Activated T-cell treated with anti-CD3 and anti-CD28 coated beads, Interleukin-2, amount 50 U/mL, for 24 hours (primary cell): ENCODE data around the gene PAIP2.
A peak's percentile ranks its signal among the peaks of the same experiment; 100 is the strongest.
"Not testable (repeated sequence)": the region's sequence is repeated elsewhere in the genome, so short reads cannot be mapped to it uniquely, and the experiment has no call there.

Experiments used
- DNase-seq: peaks from one replicate; pipeline ENCODE4 v3.0.0-alpha.2; 2020
- H3K27ac Mint-ChIP-seq: 2 replicates; pipeline ENCODE4 v1.8.0; 2020; ENCODE audit warnings: mild to moderate bottlenecking, mixed read lengths
- H3K27me3 Mint-ChIP-seq: 2 replicates; pipeline ENCODE4 v1.8.0; 2020; ENCODE audit warnings: mixed read lengths
- H3K36me3 Mint-ChIP-seq: 2 replicates; pipeline ENCODE4 v1.8.0; 2020; ENCODE audit warnings: low read depth, mixed read lengths
- H3K4me1 Mint-ChIP-seq: 2 replicates; pipeline ENCODE4 v1.8.0; 2020; ENCODE audit warnings: low read depth, mixed read lengths
- H3K4me3 Mint-ChIP-seq: 2 replicates; pipeline ENCODE4 v1.8.0; 2020; ENCODE audit warnings: mild to moderate bottlenecking, moderate library complexity, mixed read lengths
- H3K9me3 Mint-ChIP-seq: 2 replicates; pipeline ENCODE4 v1.8.0; 2020; ENCODE audit warnings: mixed read lengths

Gene PAIP2

GRCh38 chr5:139306197-139306596, 35.5 kb upstream of the PAIP2 start:
- Mint-ChIP-seq H3K4me1 (peaks cover 94% of the 10 kb centered on the region), H3K4me3 (peak overlapping the region; percentile 18), H3K27me3 (no peaks in the 10 kb centered on the region), H3K27ac (peak overlapping the region; percentile 89), H3K9me3 (no peaks in the 10 kb centered on the region), H3K36me3 (peaks cover 69% of the 10 kb centered on the region)
- no peak for DNase-seq

GRCh38 chr5:139306628-139307379, 34.9 kb upstream of the PAIP2 start:
- Mint-ChIP-seq H3K9me3 (no peaks in the 10 kb centered on the region), H3K36me3 (peaks cover 65% of the 10 kb centered on the region), H3K4me1 (peaks cover 91% of the 10 kb centered on the region), H3K27me3 (no peaks in the 10 kb centered on the region), H3K27ac (peak overlapping the region; percentile 89), H3K4me3 (no peak overlapping the region)
- no peak for DNase-seq

- no peaks in the 10 kb centered on the region for H3K9me3 Mint-ChIP-seq
- peaks cover 61% of the 10 kb centered on the region for H3K36me3 Mint-ChIP-seq
- peak overlapping the region; percentile 18 for H3K4me3 Mint-ChIP-seq
- H3K4me1 Mint-ChIP-seq: peaks cover 88% of the 10 kb centered on the region
- no peak for DNase-seq
- peak overlapping the region; percentile 84 for H3K27ac Mint-ChIP-seq
- no peaks in the 10 kb centered on the region for H3K27me3 Mint-ChIP-seq
Measured at GRCh38 chr5:139308797-139309196, 32.9 kb upstream of the PAIP2 start.

GRCh38 chr5:139310715-139311186, 30.9 kb upstream of the PAIP2 start:
- Mint-ChIP-seq H3K36me3 (peaks cover 71% of the 10 kb centered on the region), H3K4me3 (peak overlapping the region; percentile 6), H3K27ac (peak overlapping the region; percentile 84), H3K4me1 (peaks cover 82% of the 10 kb centered on the region)
- DNase-seq, H3K9me3 Mint-ChIP-seq, H3K27me3 Mint-ChIP-seq: not testable (repeated sequence)

- H3K9me3 Mint-ChIP-seq: no peaks in the 10 kb centered on the region
- no peak for DNase-seq
- peak overlapping the region; percentile 74 for H3K27ac Mint-ChIP-seq
- peaks cover 82% of the 10 kb centered on the region for H3K36me3 Mint-ChIP-seq
- H3K4me3 Mint-ChIP-seq: no peak overlapping the region
- no peaks in the 10 kb centered on the region for H3K27me3 Mint-ChIP-seq
- peaks cover 71% of the 10 kb centered on the region for H3K4me1 Mint-ChIP-seq
Measured at GRCh38 chr5:139312075-139312474, 29.6 kb upstream of the PAIP2 start.

GRCh38 chr5:139314276-139314675, 27.4 kb upstream of the PAIP2 start:
- peaks cover 85% of the 10 kb centered on the region for H3K36me3 Mint-ChIP-seq
- no peaks in the 10 kb centered on the region for H3K27me3 Mint-ChIP-seq
- H3K4me3 Mint-ChIP-seq: no peak overlapping the region
- no peak for DNase-seq
- H3K27ac Mint-ChIP-seq: peak overlapping the region; percentile 52
- H3K9me3 Mint-ChIP-seq: no peaks in the 10 kb centered on the region
- peaks cover 49% of the 10 kb centered on the region for H3K4me1 Mint-ChIP-seq

GRCh38 chr5:139315056-139315615, 26.5 kb upstream of the PAIP2 start:
- no peak for DNase-seq
- Mint-ChIP-seq H3K9me3 (no peaks in the 10 kb centered on the region), H3K4me1 (peaks cover 40% of the 10 kb centered on the region), H3K36me3 (peaks cover 83% of the 10 kb centered on the region), H3K27me3 (no peaks in the 10 kb centered on the region), H3K4me3 (no peak overlapping the region), H3K27ac (peak overlapping the region; percentile 52)

GRCh38 chr5:139335811-139336210, 5.8 kb upstream of the PAIP2 start:
- Mint-ChIP-seq H3K9me3 (no peaks in the 10 kb centered on the region), H3K4me3 (no peak overlapping the region), H3K36me3 (peaks cover 34% of the 10 kb centered on the region), H3K4me1 (peaks cover 36% of the 10 kb centered on the region), H3K27ac (peak overlapping the region; percentile 76), H3K27me3 (no peaks in the 10 kb centered on the region)
- DNase-seq: peak; percentile 45

- H3K36me3 Mint-ChIP-seq: peaks cover 27% of the 10 kb centered on the region
- H3K27ac Mint-ChIP-seq: peak overlapping the region; percentile 37
- DNase-seq: no peak
- no peak overlapping the region for H3K4me3 Mint-ChIP-seq
- no peaks in the 10 kb centered on the region for H3K9me3 Mint-ChIP-seq
- H3K27me3 Mint-ChIP-seq: no peaks in the 10 kb centered on the region
- peaks cover 56% of the 10 kb centered on the region for H3K4me1 Mint-ChIP-seq
Measured at GRCh38 chr5:139340051-139340450, 1.6 kb upstream of the PAIP2 start.

GRCh38 chr5:139341187-139341688, 416 bp upstream of the PAIP2 start:
- peak overlapping the region; percentile 99 for H3K27ac Mint-ChIP-seq
- H3K27me3 Mint-ChIP-seq: no peaks in the 10 kb centered on the region
- H3K4me1 Mint-ChIP-seq: peaks cover 53% of the 10 kb centered on the region
- no peak for DNase-seq
- H3K4me3 Mint-ChIP-seq: peak overlapping the region; percentile 96
- H3K9me3 Mint-ChIP-seq: no peaks in the 10 kb centered on the region
- peaks cover 36% of the 10 kb centered on the region for H3K36me3 Mint-ChIP-seq

- Mint-ChIP-seq H3K4me3 (peak overlapping the region; percentile 96), H3K9me3 (no peaks in the 10 kb centered on the region), H3K4me1 (peaks cover 55% of the 10 kb centered on the region), H3K36me3 (peaks cover 44% of the 10 kb centered on the region), H3K27me3 (no peaks in the 10 kb centered on the region), H3K27ac (peak overlapping the region; percentile 99)
- DNase-seq: no peak
Measured at GRCh38 chr5:139342423-139342723, 719 bp downstream of the PAIP2 start.

- peak overlapping the region; percentile 96 for H3K4me3 Mint-ChIP-seq
- H3K4me1 Mint-ChIP-seq: peaks cover 59% of the 10 kb centered on the region
- no peaks in the 10 kb centered on the region for H3K9me3 Mint-ChIP-seq
- no peak for DNase-seq
- H3K36me3 Mint-ChIP-seq: peaks cover 46% of the 10 kb centered on the region
- H3K27me3 Mint-ChIP-seq: no peaks in the 10 kb centered on the region
- peak overlapping the region; percentile 99 for H3K27ac Mint-ChIP-seq
Measured at GRCh38 chr5:139343476-139343875, 1.8 kb downstream of the PAIP2 start.

GRCh38 chr5:139344177-139344576, 2.5 kb downstream of the PAIP2 start:
- Mint-ChIP-seq H3K27ac (no peak overlapping the region), H3K36me3 (peaks cover 49% of the 10 kb centered on the region)

GRCh38 chr5:139345442-139345841, 3.8 kb downstream of the PAIP2 start:
- DNase-seq, H3K4me3 Mint-ChIP-seq, H3K27me3 Mint-ChIP-seq, H3K9me3 Mint-ChIP-seq: not testable (repeated sequence)
- peaks cover 49% of the 10 kb centered on the region for H3K36me3 Mint-ChIP-seq
- peak overlapping the region; percentile 67 for H3K27ac Mint-ChIP-seq
- H3K4me1 Mint-ChIP-seq: peaks cover 61% of the 10 kb centered on the region

More at GRCh38 chr5:139344177-139344576, 2.5 kb downstream of the PAIP2 start:
- H3K4me1 Mint-ChIP-seq: peaks cover 63% of the 10 kb centered on the region
- no peaks in the 10 kb centered on the region for H3K27me3 Mint-ChIP-seq
- peak overlapping the region; percentile 96 for H3K4me3 Mint-ChIP-seq
- no peaks in the 10 kb centered on the region for H3K9me3 Mint-ChIP-seq
- no peak for DNase-seq

- peaks cover 63% of the 10 kb centered on the region for H3K4me1 Mint-ChIP-seq
- H3K27me3 Mint-ChIP-seq, H3K9me3 Mint-ChIP-seq, DNase-seq, H3K4me3 Mint-ChIP-seq, H3K27ac Mint-ChIP-seq: not testable (repeated sequence)
- peaks cover 47% of the 10 kb centered on the region for H3K36me3 Mint-ChIP-seq
Measured at GRCh38 chr5:139347863-139348262, 6.2 kb downstream of the PAIP2 start.
